Sigmoid colon (tissue), 4 donors: ENCODE results near the gene PGF.

ENCODE experiments used
- CTCF ChIP-seq, 4 experiments: fragments of 450-650 bp in 3 of 4; fragments of 200-600 bp in 1 of 4; IDR thresholded peaks; one replicate each; pipeline ENCODE4 v1.5.1; 2016 to 2019; ENCODE audit warnings: antibody characterized with exemption in 4 of 4, mild to moderate bottlenecking in 3 of 4, moderate library complexity in 2 of 4
- EP300 ChIP-seq, 4 donors: sonication (generic); formaldehyde crosslinking; IDR thresholded peaks; one replicate each; pipeline ENCODE4 v1.6.1; 2017; ENCODE audit warnings: antibody characterized with exemption in 4 of 4
- POLR2A ChIP-seq, 2 donors: fragments of 450-650 bp; IDR thresholded peaks; one replicate each; pipeline ENCODE4 v1.6.1; 2016; ENCODE audit warnings: antibody characterized with exemption in 2 of 2, mild to moderate bottlenecking in 2 of 2, moderate library complexity in 2 of 2
- POLR2AphosphoS5 ChIP-seq, 4 donors: sonication (generic); formaldehyde crosslinking; IDR thresholded peaks; one replicate each; pipeline ENCODE4 v1.6.1; 2017; ENCODE audit warnings: antibody characterized with exemption in 4 of 4

- no peak for TF ChIP-seq CTCF (IDR thresholded peaks at IDR 0.05)
- TF ChIP-seq POLR2AphosphoS5 (IDR thresholded peaks at IDR 0.05) = no peak
- TF ChIP-seq POLR2A (IDR thresholded peaks at IDR 0.05) = no peak
- TF ChIP-seq EP300 (IDR thresholded peaks at IDR 0.05) = no peak
These were observed 2.5 kb downstream of the PGF start for GRCh38 chr14:74952697-74953484.
